ENCODE data around the gene ASCL2. TPM values are rescaled to one million over a fixed set of nuclear protein-coding genes. Genes with fewer than 3 reads are reported as not detected.

Gene ASCL2
- total and polyA plus RNA-seq, 4 donors = 0.20 to 0.90 (median 0.45) TPM

- no peak overlapping the region for H3K27ac ChIP-seq (ENCODE audit: low read depth, low read length)
- no peak overlapping the region for H3K4me3 ChIP-seq (ENCODE audit: low read depth, low read length)
- H3K27me3 ChIP-seq (ENCODE audit: control insufficient read depth, insufficient read depth, low read length) = peaks cover under 1% of the 10 kb centered on the region
- peak in 3 of 6 donors; percentile 5 to 49 (median 48) for DNase-seq (ENCODE audit: low read depth in 4 of 6, low spot score in 6 of 6)
- peaks cover 14% of the 10 kb centered on the region for H3K4me1 ChIP-seq (ENCODE audit: control insufficient read depth, insufficient read depth, low read length)
- peaks cover 3% of the 10 kb centered on the region for H3K36me3 ChIP-seq (ENCODE audit: control insufficient read depth, insufficient read depth, low read length)
- WGBS (ENCODE audit: insufficient coverage) = 71% methylated on average over 19 of the region's 21 CpGs
- H3K9me3 ChIP-seq (ENCODE audit: control insufficient read depth, insufficient read depth, low read length) = no peaks in the 10 kb centered on the region
Observed at GRCh38 chr11:2261436-2262230, 8.8 kb downstream of the ASCL2 start.

GRCh38 chr11:2260491-2261364 lies 9.7 kb downstream of the ASCL2 start:
- H3K9me3 ChIP-seq (ENCODE audit: control insufficient read depth, insufficient read depth, low read length) = no peaks in the 10 kb centered on the region
- DNase-seq (ENCODE audit: low read depth in 4 of 6, low spot score in 6 of 6) = no peak
- peaks cover 14% of the 10 kb centered on the region for H3K4me1 ChIP-seq (ENCODE audit: control insufficient read depth, insufficient read depth, low read length)
- H3K27me3 ChIP-seq (ENCODE audit: control insufficient read depth, insufficient read depth, low read length) = no peaks in the 10 kb centered on the region
- H3K27ac ChIP-seq (ENCODE audit: low read depth, low read length) = no peak overlapping the region
- WGBS (ENCODE audit: insufficient coverage) = 70% methylated on average over 22 of the region's 26 CpGs
- H3K4me3 ChIP-seq (ENCODE audit: low read depth, low read length) = no peak overlapping the region
- peaks cover 3% of the 10 kb centered on the region for H3K36me3 ChIP-seq (ENCODE audit: control insufficient read depth, insufficient read depth, low read length)

- Histone ChIP-seq H3K27ac (ENCODE audit: low read depth, low read length) (no peak overlapping the region), H3K4me3 (ENCODE audit: low read depth, low read length) (no peak overlapping the region), H3K9me3 (ENCODE audit: control insufficient read depth, insufficient read depth, low read length) (no peaks in the 10 kb centered on the region), H3K4me1 (ENCODE audit: control insufficient read depth, insufficient read depth, low read length) (peaks cover 14% of the 10 kb centered on the region), H3K36me3 (ENCODE audit: control insufficient read depth, insufficient read depth, low read length) (peaks cover 3% of the 10 kb centered on the region), H3K27me3 (ENCODE audit: control insufficient read depth, insufficient read depth, low read length) (no peaks in the 10 kb centered on the region)
- no peak for DNase-seq (ENCODE audit: low read depth in 4 of 6, low spot score in 6 of 6)
- 78% methylated on average over 9 of the region's 12 CpGs for WGBS (ENCODE audit: insufficient coverage)
Observed at GRCh38 chr11:2259897-2260451, 10.4 kb downstream of the ASCL2 start.

DNA sequence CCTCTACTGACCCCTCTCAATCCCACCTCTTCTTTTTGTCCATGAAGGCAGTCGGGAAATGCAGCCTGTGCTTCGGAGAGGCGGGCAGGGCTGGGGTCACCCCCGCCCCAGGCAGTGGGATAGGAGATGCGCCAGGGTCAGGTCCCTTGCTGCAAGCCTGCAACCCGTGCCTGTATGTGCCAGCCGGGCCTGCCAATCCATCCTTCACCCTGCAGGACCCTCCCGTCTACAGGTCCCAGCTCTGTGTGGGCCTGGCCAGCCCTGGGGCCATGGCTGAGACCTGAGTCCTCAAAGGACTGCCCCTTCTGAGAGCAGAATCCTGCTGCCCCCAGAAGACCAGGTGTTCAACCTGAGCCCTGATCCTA lies 10.9 kb downstream of the ASCL2 start:
- WGBS (ENCODE audit: insufficient coverage) = 84% methylated on average over 8 of the region's 8 CpGs
- H3K36me3 ChIP-seq (ENCODE audit: control insufficient read depth, insufficient read depth, low read length) = peaks cover 3% of the 10 kb centered on the region
- peaks cover 14% of the 10 kb centered on the region for H3K4me1 ChIP-seq (ENCODE audit: control insufficient read depth, insufficient read depth, low read length)
- H3K9me3 ChIP-seq (ENCODE audit: control insufficient read depth, insufficient read depth, low read length) = no peaks in the 10 kb centered on the region
- no peak overlapping the region for H3K4me3 ChIP-seq (ENCODE audit: low read depth, low read length)
- H3K27me3 ChIP-seq (ENCODE audit: control insufficient read depth, insufficient read depth, low read length) = no peaks in the 10 kb centered on the region
- DNase-seq (ENCODE audit: low read depth in 4 of 6, low spot score in 6 of 6) = no peak
- H3K27ac ChIP-seq (ENCODE audit: low read depth, low read length) = no peak overlapping the region

DNA sequence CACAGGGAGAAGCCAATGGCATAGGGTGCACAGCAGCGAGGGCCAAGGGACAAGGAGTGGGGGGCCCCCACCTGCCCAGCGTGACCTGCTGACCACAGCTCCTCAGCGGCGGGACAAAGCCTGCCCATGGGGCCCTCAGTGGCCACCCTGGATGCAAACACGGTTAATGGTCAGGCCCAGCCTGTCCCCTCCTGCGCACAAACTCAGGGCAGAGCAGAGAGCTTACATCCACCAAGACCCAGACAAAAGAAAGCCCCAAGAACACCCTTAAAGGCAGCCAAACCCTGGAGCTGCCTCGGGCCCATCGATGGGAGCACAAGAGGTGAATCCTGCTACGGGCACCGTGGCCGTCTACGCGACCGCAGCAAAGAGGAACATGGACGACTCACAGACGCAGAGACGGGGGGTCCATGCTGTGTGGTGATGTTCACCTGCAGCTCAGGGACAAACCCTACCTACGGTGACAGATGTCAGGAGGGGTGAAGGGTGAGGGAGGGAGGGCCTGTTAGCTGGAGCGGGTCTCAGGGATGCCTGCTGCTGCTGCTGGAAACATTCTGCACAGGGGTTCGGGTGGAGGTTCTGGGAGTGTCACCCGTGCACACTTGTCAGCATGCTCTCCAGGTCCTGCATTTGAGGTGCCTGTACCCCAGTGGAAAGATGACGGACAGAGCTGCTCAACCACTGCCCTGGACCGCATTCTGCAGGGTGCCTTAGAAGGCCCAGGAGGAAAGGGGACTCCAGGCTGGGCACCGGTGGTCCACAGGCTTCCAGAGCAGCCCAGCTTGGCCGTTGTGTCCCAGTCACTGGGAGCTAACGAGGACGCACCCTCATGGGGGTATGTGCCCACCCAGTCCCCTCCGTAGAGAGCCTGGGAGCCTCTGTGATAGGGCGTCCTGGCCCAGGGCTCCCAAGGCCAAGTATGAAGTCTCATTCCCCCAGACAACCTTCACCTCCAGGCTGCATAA lies 11.6 kb downstream of the ASCL2 start:
- WGBS (ENCODE audit: insufficient coverage) = 89% methylated on average over 29 of the region's 29 CpGs
- DNase-seq (ENCODE audit: low read depth in 4 of 6, low spot score in 6 of 6) = no peak
- H3K4me3 ChIP-seq (ENCODE audit: low read depth, low read length) = no peak overlapping the region

DNA sequence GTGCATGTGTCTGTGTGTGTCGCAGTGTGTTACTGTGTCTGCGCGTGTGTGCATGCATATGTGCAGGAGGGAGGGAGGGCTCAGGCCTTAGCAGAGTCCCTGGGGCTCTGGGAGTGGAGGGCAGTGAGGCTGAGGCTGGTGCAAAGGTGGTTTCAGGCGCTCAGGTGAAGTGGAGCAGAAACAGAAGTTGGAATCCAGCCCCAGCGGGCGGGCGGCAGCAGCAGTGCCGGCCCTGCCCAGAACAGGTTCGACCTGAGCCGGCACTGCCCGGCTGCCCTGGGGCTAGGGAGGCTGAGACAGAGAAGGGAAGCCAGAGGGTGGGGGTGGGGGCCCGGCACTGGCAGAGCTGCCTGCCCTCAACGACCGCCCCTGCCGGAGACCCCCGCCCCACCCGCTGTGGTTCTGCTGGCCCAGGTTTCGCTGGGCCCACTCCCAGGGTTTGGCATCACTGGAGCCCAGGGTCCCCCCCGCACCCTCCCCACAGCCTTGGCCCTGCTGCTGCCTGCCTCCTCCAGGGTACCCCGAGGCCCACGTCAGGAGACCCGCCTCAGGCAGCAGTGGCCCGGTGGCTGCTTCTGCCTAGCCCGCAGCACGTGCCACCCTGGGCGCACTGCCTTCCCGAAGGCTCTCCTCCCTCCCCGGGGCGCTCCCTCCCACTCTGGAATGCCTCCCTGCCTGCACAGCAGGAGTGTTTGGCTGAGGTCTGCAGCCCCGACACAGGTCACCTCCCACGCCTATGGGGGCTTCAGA lies 13.3 kb downstream of the ASCL2 start:
- H3K27ac ChIP-seq (ENCODE audit: low read depth, low read length) = no peak overlapping the region
- H3K4me1 ChIP-seq (ENCODE audit: control insufficient read depth, insufficient read depth, low read length) = peaks cover 14% of the 10 kb centered on the region
- peaks cover 3% of the 10 kb centered on the region for H3K36me3 ChIP-seq (ENCODE audit: control insufficient read depth, insufficient read depth, low read length)
- H3K27me3 ChIP-seq (ENCODE audit: control insufficient read depth, insufficient read depth, low read length) = no peaks in the 10 kb centered on the region
- no peak overlapping the region for H3K4me3 ChIP-seq (ENCODE audit: low read depth, low read length)
- WGBS (ENCODE audit: insufficient coverage) = 93% methylated on average over 29 of the region's 31 CpGs
- H3K9me3 ChIP-seq (ENCODE audit: control insufficient read depth, insufficient read depth, low read length) = peaks cover 2% of the 10 kb centered on the region
- no peak for DNase-seq (ENCODE audit: low read depth in 4 of 6, low spot score in 6 of 6)

More for the DNA sequence above, 11.6 kb downstream of the ASCL2 start:
- Histone ChIP-seq H3K36me3 (ENCODE audit: control insufficient read depth, insufficient read depth, low read length) (peaks cover 3% of the 10 kb centered on the region), H3K27me3 (ENCODE audit: control insufficient read depth, insufficient read depth, low read length) (no peaks in the 10 kb centered on the region), H3K9me3 (ENCODE audit: control insufficient read depth, insufficient read depth, low read length) (peaks cover 2% of the 10 kb centered on the region), H3K4me1 (ENCODE audit: control insufficient read depth, insufficient read depth, low read length) (peaks cover 14% of the 10 kb centered on the region), H3K27ac (ENCODE audit: low read depth, low read length) (no peak overlapping the region)

DNA sequence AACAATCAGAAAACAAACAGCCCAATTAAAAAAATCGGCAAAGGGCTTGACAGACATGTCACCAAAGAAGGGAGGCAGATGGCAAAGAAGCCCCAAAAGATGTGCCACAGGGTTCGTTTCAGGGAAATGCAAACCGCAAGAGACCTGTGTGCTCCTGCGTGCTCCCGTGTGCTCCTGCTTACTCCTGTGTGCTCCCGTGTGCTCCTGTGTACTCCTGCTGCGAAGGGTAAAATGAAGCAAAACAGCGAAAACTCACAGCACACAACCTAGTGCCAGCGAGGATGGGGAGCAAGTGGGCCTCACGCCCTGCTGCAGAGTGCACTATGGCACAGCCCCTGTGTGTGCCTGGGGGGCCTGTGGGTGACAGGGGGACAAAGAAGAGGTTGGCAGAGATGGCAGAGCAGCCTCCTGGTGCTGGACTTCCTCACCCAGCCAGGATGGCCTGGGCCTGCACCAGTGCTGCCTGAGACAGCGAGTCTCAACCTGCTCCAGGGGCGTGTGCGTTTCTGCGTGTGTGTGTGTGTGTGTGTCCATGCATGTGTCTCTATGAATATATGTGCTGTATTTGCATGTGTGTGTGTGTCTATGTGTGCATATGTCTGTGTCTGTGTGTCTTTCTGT lies 14.0 kb downstream of the ASCL2 start:
- H3K4me3 ChIP-seq (ENCODE audit: low read depth, low read length) = no peak overlapping the region
- H3K27me3 ChIP-seq (ENCODE audit: control insufficient read depth, insufficient read depth, low read length) = no peaks in the 10 kb centered on the region
- peaks cover 8% of the 10 kb centered on the region for H3K4me1 ChIP-seq (ENCODE audit: control insufficient read depth, insufficient read depth, low read length)
- peaks cover 3% of the 10 kb centered on the region for H3K36me3 ChIP-seq (ENCODE audit: control insufficient read depth, insufficient read depth, low read length)
- no peak for DNase-seq (ENCODE audit: low read depth in 4 of 6, low spot score in 6 of 6)
- H3K9me3 ChIP-seq (ENCODE audit: control insufficient read depth, insufficient read depth, low read length) = peaks cover 2% of the 10 kb centered on the region
- WGBS (ENCODE audit: insufficient coverage) = 89% methylated on average over 13 of the region's 14 CpGs
- H3K27ac ChIP-seq (ENCODE audit: low read depth, low read length) = no peak overlapping the region

DNA sequence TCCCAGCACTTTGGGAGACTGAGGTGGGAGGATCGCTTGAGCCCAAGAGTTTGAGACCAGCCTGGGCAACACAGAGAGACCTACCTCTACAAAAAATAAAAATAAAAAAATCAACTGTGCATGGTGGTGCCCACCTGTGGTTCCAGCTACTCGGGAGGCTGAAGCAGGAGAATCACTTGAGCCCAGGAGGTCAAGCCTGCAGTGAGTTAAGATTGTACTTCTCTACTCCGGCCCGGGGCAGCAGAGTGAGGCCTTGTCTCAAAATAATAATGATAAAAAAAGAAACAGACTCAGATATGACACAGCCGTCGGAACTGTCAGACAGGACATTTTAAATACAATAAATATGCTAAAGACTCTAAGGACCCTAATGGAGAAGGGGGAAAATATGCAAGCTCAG lies 18.4 kb downstream of the ASCL2 start:
- Histone ChIP-seq H3K27ac (ENCODE audit: low read depth, low read length) (no peak overlapping the region), H3K27me3 (ENCODE audit: control insufficient read depth, insufficient read depth, low read length) (no peaks in the 10 kb centered on the region), H3K4me3 (ENCODE audit: low read depth, low read length) (no peak overlapping the region), H3K4me1 (ENCODE audit: control insufficient read depth, insufficient read depth, low read length) (peaks cover 8% of the 10 kb centered on the region), H3K36me3 (ENCODE audit: control insufficient read depth, insufficient read depth, low read length) (no peaks in the 10 kb centered on the region), H3K9me3 (ENCODE audit: control insufficient read depth, insufficient read depth, low read length) (peaks cover 2% of the 10 kb centered on the region)
- no CpG with 5 or more reads among the region's 6 CpGs for WGBS (ENCODE audit: insufficient coverage)
- no peak for DNase-seq (ENCODE audit: low read depth in 4 of 6, low spot score in 6 of 6)

Data from spinal cord (tissue), 10 donors.